ENCODE measurements around the gene PLIN1. TPM values are rescaled to one million over a fixed set of nuclear protein-coding genes. Genes with fewer than 3 reads are reported as not detected.

PLIN1 gene
- total and polyA plus RNA-seq, 2 donors (not counting 3 experiments of a cell fraction or from before 2014, with no cell fraction given) = 0.07 TPM; not detected in 1

- ChIA-PET POLR2A (no interaction called here), CTCF (interaction anchor here (0.6 to 1.1 kb wide), 2 partner anchors 20 to 23 kb away, joined by 3 to 5 read pairs; no protein-coding TSS in a partner anchor)
- Histone ChIP-seq H3K9me1 (replicated peaks; ENCODE audit: control insufficient read depth, extremely low read depth, insufficient read depth, low read length) (no peaks in the 10 kb centered on the region), H3K9me3 (replicated peaks; ENCODE audit: control insufficient read depth, insufficient read depth, low read length) (no peaks in the 10 kb centered on the region), H3K9ac (replicated peaks; ENCODE audit: extremely low read depth, insufficient read depth, low read length) (no peak overlapping the region), H3K27me3 (ENCODE audit: control insufficient read depth in 2 of 2, insufficient read depth in 2 of 2, low read length in 2 of 2) (no peaks in the 10 kb centered on the region), H3K36me3 (ENCODE audit: control insufficient read depth in 2 of 2, extremely low read depth in 1 of 2, insufficient read depth in 2 of 2, low read length in 2 of 2) (peaks cover 0 to 2% of the 10 kb centered on the region in 2 experiments), H4K20me1 (replicated peaks; ENCODE audit: control insufficient read depth, extremely low read depth, insufficient read depth, low read length) (no peaks in the 10 kb centered on the region), H3K27ac (ENCODE audit: insufficient read depth, low read depth, low read length) (no peak overlapping the region), H3K4me2 (ENCODE audit: insufficient read depth, low read length) (no peak overlapping the region), H2AFZ (ENCODE audit: low read depth, low read length) (no peak overlapping the region), H3K79me2 (ENCODE audit: control insufficient read depth, insufficient read depth, low read length) (peaks cover 5% of the 10 kb centered on the region), H3K4me3 (replicated peaks in 1 of 3; ENCODE audit: insufficient read depth in 1 of 3, low read depth in 1 of 3, low read length in 3 of 3) (no peak overlapping the region), H3K4me1 (ENCODE audit: control insufficient read depth, extremely low read depth, insufficient read depth, low read length) (peaks cover 7% of the 10 kb centered on the region)
- intact Hi-C loops (cut with micrococcal nuclease) (no loop called here), dilution Hi-C loops (cut with MboI; ENCODE audit: extremely low pct_ligation_motif_present, low sequenced_read_pairs) (no loop called here)
- TF ChIP-seq FOS (IDR thresholded peaks at IDR 0.05; ENCODE audit: borderline replicate concordance, insufficient read depth, low read length) = no peak
- no peak for TF ChIP-seq CTCF (IDR thresholded peaks at IDR 0.05; ENCODE audit: extremely low read depth in 1 of 2, insufficient read depth in 1 of 2, low read depth in 1 of 2, low read length in 2 of 2)
- TF ChIP-seq POLR2AphosphoS5 (IDR thresholded peaks at IDR 0.05; ENCODE audit: insufficient read depth, low read depth, low read length) = no peak
- no peak for TF ChIP-seq GATA2 (IDR thresholded peaks at IDR 0.05; ENCODE audit: insufficient read depth, insufficient read length, low read depth, low read length)
- TF ChIP-seq POLR2A (IDR thresholded peaks at IDR 0.05; ENCODE audit: low read depth, low read length) = no peak
- TF ChIP-seq JUN (IDR thresholded peaks at IDR 0.05; ENCODE audit: borderline replicate concordance, insufficient read depth, insufficient read length, low read depth) = no peak
- no peak for TF ChIP-seq MYC (IDR thresholded peaks at IDR 0.05; ENCODE audit: low read depth, low read length)
- TF ChIP-seq EZH2 (IDR thresholded peaks at IDR 0.05; ENCODE audit: borderline replicate concordance, low read depth, low read length, severe bottlenecking) = no peak
- TF ChIP-seq, protein P1, sequence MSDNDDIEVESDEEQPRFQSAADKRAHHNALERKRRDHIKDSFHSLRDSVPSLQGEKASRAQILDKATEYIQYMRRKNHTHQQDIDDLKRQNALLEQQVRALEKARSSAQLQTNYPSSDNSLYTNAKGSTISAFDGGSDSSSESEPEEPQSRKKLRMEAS (IDR thresholded peaks at IDR 0.05; ENCODE audit: insufficient read depth, insufficient read length) = no peak
- FAIRE-seq (no peak), DNase-seq (ENCODE audit: low read depth, low spot score) (no peak)
- no TSS peak for BruUV-seq (replicated peaks)
These were observed 26.5 kb downstream of the PLIN1 start for GRCh38 chr15:89652666-89653065.

All from endothelial cell of umbilical vein (primary cell).